ENCODE measurements around the gene LMAN2L.
"Not testable (repeated sequence)": the region's sequence is repeated elsewhere in the genome, so short reads cannot be mapped to it uniquely, and the experiment has no call there.

The LMAN2L gene

GRCh38 chr2:96687266-96687665 is 52.6 kb downstream of the LMAN2L start:
- peak; percentile 5 for DNase-seq

- DNase-seq: peak; percentile 88
Measured at GRCh38 chr2:96685577-96686459, 54.0 kb downstream of the LMAN2L start.

GRCh38 chr2:96684883-96685576 is 54.8 kb downstream of the LMAN2L start:
- DNase-seq: peak; percentile 69

GRCh38 chr2:96683972-96684820 is 55.7 kb downstream of the LMAN2L start:
- no peak for DNase-seq

GRCh38 chr2:96683307-96683706 is 56.6 kb downstream of the LMAN2L start:
- no peak for DNase-seq

GRCh38 chr2:96681540-96681939 is 58.3 kb downstream of the LMAN2L start:
- no peak for DNase-seq

GRCh38 chr2:96680561-96681141 is 59.2 kb downstream of the LMAN2L start:
- peak; percentile 4 for DNase-seq

- peak; percentile 27 for DNase-seq
Measured at GRCh38 chr2:96679848-96680247, 60.0 kb downstream of the LMAN2L start.

- DNase-seq: peak; percentile 7
Measured at GRCh38 chr2:96669539-96670215, 70.2 kb downstream of the LMAN2L start.

GRCh38 chr2:96668771-96669170 is 71.1 kb downstream of the LMAN2L start:
- no peak for DNase-seq

GRCh38 chr2:96665717-96666116 is 74.1 kb downstream of the LMAN2L start:
- DNase-seq: not testable (repeated sequence)

- DNase-seq: no peak
Measured at GRCh38 chr2:96665083-96665569, 74.7 kb downstream of the LMAN2L start.

- no peak for DNase-seq
Measured at GRCh38 chr2:96664366-96664925, 75.4 kb downstream of the LMAN2L start.

- no peak for DNase-seq
Measured at GRCh38 chr2:96663829-96664228, 76.0 kb downstream of the LMAN2L start.

- no peak for DNase-seq
Measured at GRCh38 chr2:96663177-96663576, 76.7 kb downstream of the LMAN2L start.

GRCh38 chr2:96662360-96662759 is 77.5 kb downstream of the LMAN2L start:
- no peak for DNase-seq

GRCh38 chr2:96661324-96661723 is 78.5 kb downstream of the LMAN2L start:
- no peak for DNase-seq

- no peak for DNase-seq
Measured at GRCh38 chr2:96656540-96656939, 83.3 kb downstream of the LMAN2L start.

Measured in NCI-H69 (cell line).